Measurements from ENCODE around the gene BCL2.

BCL2 gene

GRCh38 chr18:63315131-63315662 is 4.4 kb downstream of the BCL2 start:
- peak overlapping the region in 1 of 2 donors; percentile 2 for H3K4me3 ChIP-seq (ENCODE audit: low read depth in 1 of 2, low read length in 2 of 2)
- no peak overlapping the region for H3K9ac ChIP-seq (ENCODE audit: low read length)
- H3K36me3 ChIP-seq (ENCODE audit: insufficient read depth, low read length), result no peaks in the 10 kb centered on the region
- H3K9me3 ChIP-seq (ENCODE audit: low read length), result no peaks in the 10 kb centered on the region
- H3K27ac ChIP-seq (ENCODE audit: low read depth, low read length), result no peak overlapping the region
- H3K4me1 ChIP-seq (ENCODE audit: insufficient read depth, low read length), result peaks cover 13% of the 10 kb centered on the region
- H3K27me3 ChIP-seq (ENCODE audit: control insufficient read depth in 1 of 2, insufficient read depth in 2 of 2, low read length in 2 of 2), result peaks cover 0 to 5% of the 10 kb centered on the region in 2 donors

- Histone ChIP-seq H3K4me3 (ENCODE audit: low read depth in 1 of 2, low read length in 2 of 2) (no peak overlapping the region), H3K27ac (ENCODE audit: low read depth, low read length) (no peak overlapping the region), H3K9ac (ENCODE audit: low read length) (no peak overlapping the region), H3K36me3 (ENCODE audit: insufficient read depth, low read length) (no peaks in the 10 kb centered on the region), H3K9me3 (ENCODE audit: low read length) (no peaks in the 10 kb centered on the region), H3K27me3 (ENCODE audit: control insufficient read depth in 1 of 2, insufficient read depth in 2 of 2, low read length in 2 of 2) (peaks cover 0 to 5% of the 10 kb centered on the region in 2 donors), H3K4me1 (ENCODE audit: insufficient read depth, low read length) (peaks cover 13% of the 10 kb centered on the region)
Observed at GRCh38 chr18:63314062-63314790, 5.3 kb downstream of the BCL2 start.

- Histone ChIP-seq H3K27me3 (ENCODE audit: control insufficient read depth in 1 of 2, insufficient read depth in 2 of 2, low read length in 2 of 2) (peaks cover 0 to 4% of the 10 kb centered on the region in 2 donors), H3K4me3 (ENCODE audit: low read depth in 1 of 2, low read length in 2 of 2) (no peak overlapping the region), H3K9ac (ENCODE audit: low read length) (no peak overlapping the region), H3K36me3 (ENCODE audit: insufficient read depth, low read length) (no peaks in the 10 kb centered on the region), H3K4me1 (ENCODE audit: insufficient read depth, low read length) (peaks cover 13% of the 10 kb centered on the region), H3K9me3 (ENCODE audit: low read length) (no peaks in the 10 kb centered on the region), H3K27ac (ENCODE audit: low read depth, low read length) (no peak overlapping the region)
Observed at GRCh38 chr18:63313396-63313917, 6.1 kb downstream of the BCL2 start.

- Histone ChIP-seq H3K4me3 (ENCODE audit: low read depth in 1 of 2, low read length in 2 of 2) (peak overlapping the region in 1 of 2 donors; percentile 7), H3K27ac (ENCODE audit: low read depth, low read length) (no peak overlapping the region)
Observed at GRCh38 chr18:63312737-63313395, 6.7 kb downstream of the BCL2 start.

GRCh38 chr18:63312019-63312409 is 7.6 kb downstream of the BCL2 start:
- no peaks in the 10 kb centered on the region for H3K36me3 ChIP-seq (ENCODE audit: insufficient read depth, low read length)
- H3K4me1 ChIP-seq (ENCODE audit: insufficient read depth, low read length), result peaks cover 6% of the 10 kb centered on the region
- no peaks in the 10 kb centered on the region for H3K27me3 ChIP-seq (ENCODE audit: control insufficient read depth in 1 of 2, insufficient read depth in 2 of 2, low read length in 2 of 2)
- no peak overlapping the region for H3K4me3 ChIP-seq (ENCODE audit: low read depth in 1 of 2, low read length in 2 of 2)
- no peak overlapping the region for H3K27ac ChIP-seq (ENCODE audit: low read depth, low read length)
- H3K9me3 ChIP-seq (ENCODE audit: low read length), result no peaks in the 10 kb centered on the region
- H3K9ac ChIP-seq (ENCODE audit: low read length), result no peak overlapping the region

More at GRCh38 chr18:63312737-63313395, 6.7 kb downstream of the BCL2 start:
- Histone ChIP-seq H3K9me3 (ENCODE audit: low read length) (no peaks in the 10 kb centered on the region), H3K4me1 (ENCODE audit: insufficient read depth, low read length) (peaks cover 13% of the 10 kb centered on the region), H3K9ac (ENCODE audit: low read length) (no peak overlapping the region), H3K36me3 (ENCODE audit: insufficient read depth, low read length) (no peaks in the 10 kb centered on the region), H3K27me3 (ENCODE audit: control insufficient read depth in 1 of 2, insufficient read depth in 2 of 2, low read length in 2 of 2) (no peaks in the 10 kb centered on the region)

GRCh38 chr18:63311118-63312018 is 8.2 kb downstream of the BCL2 start:
- Histone ChIP-seq H3K4me1 (ENCODE audit: insufficient read depth, low read length) (peaks cover 6% of the 10 kb centered on the region), H3K36me3 (ENCODE audit: insufficient read depth, low read length) (no peaks in the 10 kb centered on the region), H3K4me3 (ENCODE audit: low read depth in 1 of 2, low read length in 2 of 2) (no peak overlapping the region), H3K9ac (ENCODE audit: low read length) (no peak overlapping the region), H3K9me3 (ENCODE audit: low read length) (no peaks in the 10 kb centered on the region), H3K27ac (ENCODE audit: low read depth, low read length) (no peak overlapping the region), H3K27me3 (ENCODE audit: control insufficient read depth in 1 of 2, insufficient read depth in 2 of 2, low read length in 2 of 2) (no peaks in the 10 kb centered on the region)

GRCh38 chr18:63309422-63309821 is 10.1 kb downstream of the BCL2 start:
- no peaks in the 10 kb centered on the region for H3K9me3 ChIP-seq (ENCODE audit: low read length)
- H3K9ac ChIP-seq (ENCODE audit: low read length), result no peak overlapping the region
- no peak overlapping the region for H3K27ac ChIP-seq (ENCODE audit: low read depth, low read length)
- no peak overlapping the region for H3K4me3 ChIP-seq (ENCODE audit: low read depth in 1 of 2, low read length in 2 of 2)
- peaks cover 6% of the 10 kb centered on the region for H3K4me1 ChIP-seq (ENCODE audit: insufficient read depth, low read length)
- H3K27me3 ChIP-seq (ENCODE audit: control insufficient read depth in 1 of 2, insufficient read depth in 2 of 2, low read length in 2 of 2), result no peaks in the 10 kb centered on the region
- H3K36me3 ChIP-seq (ENCODE audit: insufficient read depth, low read length), result no peaks in the 10 kb centered on the region

- no peak overlapping the region for H3K4me3 ChIP-seq (ENCODE audit: low read depth in 1 of 2, low read length in 2 of 2)
- H3K27ac ChIP-seq (ENCODE audit: low read depth, low read length), result no peak overlapping the region
- H3K27me3 ChIP-seq (ENCODE audit: control insufficient read depth in 1 of 2, insufficient read depth in 2 of 2, low read length in 2 of 2), result no peaks in the 10 kb centered on the region
- no peak overlapping the region for H3K9ac ChIP-seq (ENCODE audit: low read length)
- peaks cover 1% of the 10 kb centered on the region for H3K4me1 ChIP-seq (ENCODE audit: insufficient read depth, low read length)
- H3K36me3 ChIP-seq (ENCODE audit: insufficient read depth, low read length), result no peaks in the 10 kb centered on the region
- H3K9me3 ChIP-seq (ENCODE audit: low read length), result no peaks in the 10 kb centered on the region
Observed at GRCh38 chr18:63307551-63308200, 11.9 kb downstream of the BCL2 start.

GRCh38 chr18:63306819-63307550 is 12.6 kb downstream of the BCL2 start:
- H3K4me1 ChIP-seq (ENCODE audit: insufficient read depth, low read length), result no peaks in the 10 kb centered on the region
- H3K4me3 ChIP-seq (ENCODE audit: low read depth in 1 of 2, low read length in 2 of 2), result no peak overlapping the region

GRCh38 chr18:63306249-63306648 is 13.3 kb downstream of the BCL2 start:
- Histone ChIP-seq H3K27ac (ENCODE audit: low read depth, low read length) (no peak overlapping the region), H3K9me3 (ENCODE audit: low read length) (no peaks in the 10 kb centered on the region), H3K27me3 (ENCODE audit: control insufficient read depth in 1 of 2, insufficient read depth in 2 of 2, low read length in 2 of 2) (no peaks in the 10 kb centered on the region), H3K4me3 (ENCODE audit: low read depth in 1 of 2, low read length in 2 of 2) (no peak overlapping the region), H3K36me3 (ENCODE audit: insufficient read depth, low read length) (no peaks in the 10 kb centered on the region), H3K9ac (ENCODE audit: low read length) (no peak overlapping the region), H3K4me1 (ENCODE audit: insufficient read depth, low read length) (no peaks in the 10 kb centered on the region)

More at GRCh38 chr18:63306819-63307550, 12.6 kb downstream of the BCL2 start:
- H3K36me3 ChIP-seq (ENCODE audit: insufficient read depth, low read length), result no peaks in the 10 kb centered on the region
- H3K9ac ChIP-seq (ENCODE audit: low read length), result no peak overlapping the region
- no peaks in the 10 kb centered on the region for H3K27me3 ChIP-seq (ENCODE audit: control insufficient read depth in 1 of 2, insufficient read depth in 2 of 2, low read length in 2 of 2)
- H3K27ac ChIP-seq (ENCODE audit: low read depth, low read length), result no peak overlapping the region
- no peaks in the 10 kb centered on the region for H3K9me3 ChIP-seq (ENCODE audit: low read length)

Measured in muscle layer of colon (tissue), 2 donors.